Left forelimb (tissue), 1 donor: Measurements from ENCODE around the gene PTBP3.
"Not testable (repeated sequence)": the region's sequence is repeated elsewhere in the genome, so short reads cannot be mapped to it uniquely, and the experiment has no call there.

Experiments
- DNase-seq: peaks from one replicate; pipeline ENCODE4 v3.0.0-alpha.2; 2018; ENCODE audit warnings: low spot score

PTBP3 gene

GRCh38 chr9:112200711-112201110 is 132.7 kb downstream of the PTBP3 start:
- no peak for DNase-seq

GRCh38 chr9:112198646-112199045 is 134.8 kb downstream of the PTBP3 start:
- no peak for DNase-seq

- no peak for DNase-seq
Observed at GRCh38 chr9:112194969-112195431, 138.4 kb downstream of the PTBP3 start.

GRCh38 chr9:112193572-112194288 is 139.7 kb downstream of the PTBP3 start:
- DNase-seq = no peak

GRCh38 chr9:112190320-112190719 is 143.1 kb downstream of the PTBP3 start:
- not testable (repeated sequence) for DNase-seq

GRCh38 chr9:112188884-112189283 is 144.5 kb downstream of the PTBP3 start:
- DNase-seq = no peak

GRCh38 chr9:112187404-112187803 is 146.0 kb downstream of the PTBP3 start:
- DNase-seq = no peak

- DNase-seq = no peak
Observed at GRCh38 chr9:112186695-112187094, 146.7 kb downstream of the PTBP3 start.

- DNase-seq = no peak
Observed at GRCh38 chr9:112184946-112185345, 148.5 kb downstream of the PTBP3 start.

GRCh38 chr9:112184221-112184620 is 149.2 kb downstream of the PTBP3 start:
- no peak for DNase-seq

- DNase-seq = no peak
Observed at GRCh38 chr9:112180387-112180881, 153.0 kb downstream of the PTBP3 start.

GRCh38 chr9:112179816-112180215 is 153.6 kb downstream of the PTBP3 start:
- no peak for DNase-seq

- DNase-seq = no peak
Observed at GRCh38 chr9:112176524-112176923, 156.9 kb downstream of the PTBP3 start.

- DNase-seq = no peak
Observed at GRCh38 chr9:112175796-112176315, 157.6 kb downstream of the PTBP3 start.

GRCh38 chr9:112174965-112175795 is 158.2 kb downstream of the PTBP3 start, which contains the start of gene SUSD1:
SUSD1 (minus strand) TSS chr9:112175297; CDS start chr9:112175235, 62 bp downstream.
- DNase-seq = no peak

- no peak for DNase-seq
Observed at GRCh38 chr9:112174222-112174964, 159.0 kb downstream of the PTBP3 start.

GRCh38 chr9:112173489-112174221 is 159.8 kb downstream of the PTBP3 start:
- no peak for DNase-seq

- DNase-seq = no peak
Observed at GRCh38 chr9:112170968-112171367, 162.5 kb downstream of the PTBP3 start.

GRCh38 chr9:112170235-112170634 is 163.2 kb downstream of the PTBP3 start:
- DNase-seq = no peak

GRCh38 chr9:112169368-112169767 is 164.1 kb downstream of the PTBP3 start:
- no peak for DNase-seq

- DNase-seq = no peak
Observed at GRCh38 chr9:112168197-112168596, 165.2 kb downstream of the PTBP3 start.
